Activated CD4-positive, alpha-beta memory T cell treated with anti-CD3 and anti-CD28 coated beads for 36 hours (primary cell): ENCODE measurements around the gene MROH7. TPM values are rescaled to one million over a fixed set of nuclear protein-coding genes. Genes with fewer than 3 reads are reported as not detected.

Experiments used
- CTCF ChIA-PET: fragments of 350-600 bp; sonication (Branson Sonifier 250); formaldehyde crosslinking; loops from one replicate; lab custom pipeline; 2021; ENCODE audit warnings: antibody characterized with exemption, inconsistent platforms; lab: Charles Lee
- POLR2A ChIA-PET: fragments of 350-600 bp; sonication (Branson Sonifier 250); formaldehyde crosslinking; loops from one replicate; lab custom pipeline; 2021; ENCODE audit warnings: antibody characterized with exemption; lab: Charles Lee
- DNase-seq: peaks from one replicate; pipeline ENCODE4 v3.0.0-alpha.2; 2020
- H3K27ac Mint-ChIP-seq: one replicate; pipeline ENCODE4 v1.8.0; 2021; ENCODE audit warnings: mixed read lengths
- H3K27me3 Mint-ChIP-seq: one replicate; pipeline ENCODE4 v1.8.0; 2021; ENCODE audit warnings: mixed read lengths
- H3K36me3 Mint-ChIP-seq: one replicate; pipeline ENCODE4 v1.8.0; 2021; ENCODE audit warnings: mixed read lengths
- H3K4me1 Mint-ChIP-seq: one replicate; pipeline ENCODE4 v1.8.0; 2021; ENCODE audit warnings: low read depth, mixed read lengths
- H3K4me3 Mint-ChIP-seq: one replicate; pipeline ENCODE4 v1.8.0; 2021; ENCODE audit warnings: mild to moderate bottlenecking, mixed read lengths
- H3K9me3 Mint-ChIP-seq: one replicate; pipeline ENCODE4 v1.8.0; 2021; ENCODE audit warnings: mixed read lengths
- intact Hi-C: fragments of 100-400 bp; cut with micrococcal nuclease; formaldehyde crosslinking; loops from one replicate; pipeline ENCODE4 v1.15.1; 2023
- total RNA-seq, 2 experiments: library from RNA; stranded (reverse); gene quantifications; one replicate each; pipeline ENCODE4 v1.2.3, GENCODE V29; 2021

Gene MROH7
- total RNA-seq, 2 experiments from 2014 or later, result 0.05 TPM; not detected in 1

DNA sequence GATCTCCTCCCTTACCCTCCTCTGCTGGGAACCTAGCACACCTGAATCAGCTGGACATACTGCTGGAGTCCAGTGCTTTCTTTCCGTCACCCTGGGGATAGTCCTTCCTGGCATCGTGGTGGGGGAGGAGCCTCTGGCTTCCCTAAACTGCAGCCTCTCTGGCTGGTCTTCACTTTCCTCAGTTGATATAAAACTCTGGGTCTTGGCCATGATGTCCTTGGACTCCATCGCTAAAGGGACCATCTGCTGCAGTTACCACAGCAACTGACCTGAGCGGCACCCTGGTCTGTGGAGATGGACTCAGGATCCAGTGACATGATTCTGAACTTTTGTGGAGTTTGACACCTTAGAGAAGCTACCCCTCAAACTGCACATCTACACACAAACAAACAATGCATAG is 99.9 kb downstream of the MROH7 start:
- peaks cover 41% of the 10 kb centered on the region for H3K36me3 Mint-ChIP-seq
- H3K27ac Mint-ChIP-seq, result no peak overlapping the region
- CTCF ChIA-PET, result no interaction called here
- H3K4me3 Mint-ChIP-seq, result no peak overlapping the region
- H3K27me3 Mint-ChIP-seq, result no peaks in the 10 kb centered on the region
- DNase-seq, result no peak
- no peaks in the 10 kb centered on the region for H3K4me1 Mint-ChIP-seq
- intact Hi-C loops, result no loop called here
- POLR2A ChIA-PET, result no interaction called here
- no peaks in the 10 kb centered on the region for H3K9me3 Mint-ChIP-seq

DNA sequence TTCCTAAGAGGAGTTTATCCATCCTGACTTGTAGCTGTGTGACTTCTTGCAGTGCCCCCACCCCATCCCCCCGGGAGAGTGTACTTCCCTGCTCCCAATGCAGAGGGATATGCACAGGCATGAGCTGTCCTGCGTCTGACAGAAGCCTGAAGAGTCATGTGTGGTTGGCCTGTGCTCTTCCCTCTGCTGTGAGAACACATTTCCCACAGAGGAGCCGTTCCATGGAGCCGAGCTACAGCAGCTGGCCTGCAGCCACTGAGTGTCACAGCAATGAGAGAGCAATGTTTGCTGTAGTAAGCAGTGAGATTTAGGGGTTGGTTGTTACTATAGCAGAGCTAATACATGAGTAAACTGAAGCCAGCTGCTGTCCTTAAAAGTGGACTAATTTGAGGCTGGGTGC is 100.7 kb downstream of the MROH7 start:
- ChIA-PET CTCF (no interaction called here), POLR2A (no interaction called here)
- H3K9me3 Mint-ChIP-seq, result no peaks in the 10 kb centered on the region
- H3K27ac Mint-ChIP-seq, result no peak overlapping the region
- no peaks in the 10 kb centered on the region for H3K27me3 Mint-ChIP-seq
- H3K4me1 Mint-ChIP-seq, result no peaks in the 10 kb centered on the region
- intact Hi-C loops, result no loop called here
- peaks cover 33% of the 10 kb centered on the region for H3K36me3 Mint-ChIP-seq
- H3K4me3 Mint-ChIP-seq, result no peak overlapping the region
- no peak for DNase-seq

GRCh38 chr1:54743416-54744226 is 102.0 kb downstream of the MROH7 start:
- Mint-ChIP-seq H3K27me3 (no peaks in the 10 kb centered on the region), H3K4me1 (no peaks in the 10 kb centered on the region), H3K27ac (no peak overlapping the region), H3K4me3 (no peak overlapping the region), H3K36me3 (peaks cover 25% of the 10 kb centered on the region), H3K9me3 (no peaks in the 10 kb centered on the region)
- no peak for DNase-seq
- ChIA-PET POLR2A (no interaction called here), CTCF (no interaction called here)
- intact Hi-C loops, result no loop called here

GRCh38 chr1:54744696-54745095 is 103.1 kb downstream of the MROH7 start:
- Mint-ChIP-seq H3K27ac (no peak overlapping the region), H3K4me3 (no peak overlapping the region), H3K4me1 (no peaks in the 10 kb centered on the region), H3K27me3 (no peaks in the 10 kb centered on the region), H3K36me3 (peaks cover 20% of the 10 kb centered on the region), H3K9me3 (no peaks in the 10 kb centered on the region)
- ChIA-PET CTCF (no interaction called here), POLR2A (interaction anchor here (0.6 kb wide), 1 partner anchor 506 kb away, joined by 3 read pairs; no protein-coding TSS in a partner anchor)
- intact Hi-C loops, result no loop called here
- DNase-seq, result no peak

DNA sequence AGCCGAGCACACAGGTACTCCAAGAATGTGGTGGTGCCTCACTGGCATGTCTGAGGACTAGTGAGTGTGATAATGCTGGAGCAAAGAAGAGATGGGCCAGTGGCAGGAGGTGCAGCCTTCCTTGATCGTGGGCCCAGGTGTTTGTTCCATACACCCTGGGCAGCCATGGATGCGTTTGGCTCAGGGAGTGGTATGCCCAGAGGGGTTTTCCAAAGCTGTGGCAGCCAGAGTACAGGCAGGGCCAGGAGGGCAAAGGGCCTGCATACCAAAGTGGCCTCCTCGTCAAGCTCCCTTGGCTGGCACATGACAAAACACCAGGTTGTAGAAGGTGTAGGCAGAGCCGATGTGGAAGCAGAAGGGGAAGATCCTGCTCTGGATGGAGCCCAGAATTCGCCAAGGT is 103.7 kb downstream of the MROH7 start:
- H3K9me3 Mint-ChIP-seq, result no peaks in the 10 kb centered on the region
- peaks cover 18% of the 10 kb centered on the region for H3K36me3 Mint-ChIP-seq
- POLR2A ChIA-PET, result no interaction called here
- CTCF ChIA-PET, result no interaction called here
- no peaks in the 10 kb centered on the region for H3K4me1 Mint-ChIP-seq
- no peak for DNase-seq
- no peaks in the 10 kb centered on the region for H3K27me3 Mint-ChIP-seq
- no peak overlapping the region for H3K4me3 Mint-ChIP-seq
- intact Hi-C loops, result no loop called here
- H3K27ac Mint-ChIP-seq, result no peak overlapping the region

- DNase-seq, result no peak
- intact Hi-C loops, result no loop called here
- ChIA-PET CTCF (no interaction called here), POLR2A (no interaction called here)
- peaks cover 15% of the 10 kb centered on the region for H3K36me3 Mint-ChIP-seq
- H3K9me3 Mint-ChIP-seq, result no peaks in the 10 kb centered on the region
- no peaks in the 10 kb centered on the region for H3K4me1 Mint-ChIP-seq
- no peak overlapping the region for H3K4me3 Mint-ChIP-seq
- H3K27me3 Mint-ChIP-seq, result no peaks in the 10 kb centered on the region
- no peak overlapping the region for H3K27ac Mint-ChIP-seq
These were observed 104.3 kb downstream of the MROH7 start for GRCh38 chr1:54745864-54746263.

GRCh38 chr1:54748094-54748835 is 106.7 kb downstream of the MROH7 start:
- Mint-ChIP-seq H3K4me1 (no peaks in the 10 kb centered on the region), H3K27me3 (no peaks in the 10 kb centered on the region), H3K27ac (no peak overlapping the region), H3K36me3 (no peaks in the 10 kb centered on the region), H3K4me3 (no peak overlapping the region), H3K9me3 (no peaks in the 10 kb centered on the region)
- no peak for DNase-seq
- intact Hi-C loops, result no loop called here
- ChIA-PET CTCF (no interaction called here), POLR2A (no interaction called here)

GRCh38 chr1:54750596-54750995 is 109.0 kb downstream of the MROH7 start:
- H3K4me1 Mint-ChIP-seq, result no peaks in the 10 kb centered on the region
- CTCF ChIA-PET, result interaction anchor here (1.2 kb wide), 1 partner anchor 39 kb away, joined by 3 read pairs; no protein-coding TSS in a partner anchor

DNA sequence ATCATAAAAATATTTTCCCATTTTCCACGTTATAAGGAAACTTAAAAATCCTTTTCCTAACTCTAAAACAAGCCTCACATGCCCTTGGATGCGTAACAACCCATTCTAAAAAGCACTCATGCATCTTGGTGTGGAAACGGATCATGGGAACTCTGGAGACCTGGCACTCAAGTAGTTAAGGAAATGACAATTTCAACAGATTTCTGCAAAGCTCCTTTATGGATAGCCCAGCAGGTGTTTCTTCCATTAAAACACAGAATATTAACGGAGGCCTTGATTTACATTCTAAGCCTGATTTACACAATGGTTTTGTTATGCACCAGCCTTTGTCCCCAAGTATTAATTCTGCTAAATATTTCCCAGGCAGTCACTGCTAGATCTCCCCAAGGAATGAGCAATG is 109.8 kb downstream of the MROH7 start:
- H3K9me3 Mint-ChIP-seq, result no peaks in the 10 kb centered on the region
- H3K4me1 Mint-ChIP-seq, result no peaks in the 10 kb centered on the region
- intact Hi-C loops, result no loop called here
- ChIA-PET POLR2A (no interaction called here), CTCF (interaction anchor here (1.2 kb wide), 1 partner anchor 38 kb away, joined by 3 read pairs; no protein-coding TSS in a partner anchor)
- no peak for DNase-seq
- H3K27me3 Mint-ChIP-seq, result no peaks in the 10 kb centered on the region
- H3K27ac Mint-ChIP-seq, result no peak overlapping the region
- H3K4me3 Mint-ChIP-seq, result no peak overlapping the region
- peaks cover 4% of the 10 kb centered on the region for H3K36me3 Mint-ChIP-seq

More at GRCh38 chr1:54750596-54750995, 109.0 kb downstream of the MROH7 start:
- Mint-ChIP-seq H3K36me3 (no peaks in the 10 kb centered on the region), H3K4me3 (no peak overlapping the region), H3K9me3 (no peaks in the 10 kb centered on the region), H3K27ac (no peak overlapping the region), H3K27me3 (no peaks in the 10 kb centered on the region)
- POLR2A ChIA-PET, result no interaction called here
- DNase-seq, result no peak
- intact Hi-C loops, result no loop called here

GRCh38 chr1:54754045-54754444 is 112.5 kb downstream of the MROH7 start:
- H3K36me3 Mint-ChIP-seq, result peaks cover 6% of the 10 kb centered on the region
- DNase-seq, result no peak
- ChIA-PET POLR2A (no interaction called here), CTCF (no interaction called here)
- H3K4me3 Mint-ChIP-seq, result no peak overlapping the region
- no peaks in the 10 kb centered on the region for H3K9me3 Mint-ChIP-seq
- H3K4me1 Mint-ChIP-seq, result no peaks in the 10 kb centered on the region
- intact Hi-C loops, result no loop called here
- H3K27ac Mint-ChIP-seq, result no peak overlapping the region
- no peaks in the 10 kb centered on the region for H3K27me3 Mint-ChIP-seq

DNA sequence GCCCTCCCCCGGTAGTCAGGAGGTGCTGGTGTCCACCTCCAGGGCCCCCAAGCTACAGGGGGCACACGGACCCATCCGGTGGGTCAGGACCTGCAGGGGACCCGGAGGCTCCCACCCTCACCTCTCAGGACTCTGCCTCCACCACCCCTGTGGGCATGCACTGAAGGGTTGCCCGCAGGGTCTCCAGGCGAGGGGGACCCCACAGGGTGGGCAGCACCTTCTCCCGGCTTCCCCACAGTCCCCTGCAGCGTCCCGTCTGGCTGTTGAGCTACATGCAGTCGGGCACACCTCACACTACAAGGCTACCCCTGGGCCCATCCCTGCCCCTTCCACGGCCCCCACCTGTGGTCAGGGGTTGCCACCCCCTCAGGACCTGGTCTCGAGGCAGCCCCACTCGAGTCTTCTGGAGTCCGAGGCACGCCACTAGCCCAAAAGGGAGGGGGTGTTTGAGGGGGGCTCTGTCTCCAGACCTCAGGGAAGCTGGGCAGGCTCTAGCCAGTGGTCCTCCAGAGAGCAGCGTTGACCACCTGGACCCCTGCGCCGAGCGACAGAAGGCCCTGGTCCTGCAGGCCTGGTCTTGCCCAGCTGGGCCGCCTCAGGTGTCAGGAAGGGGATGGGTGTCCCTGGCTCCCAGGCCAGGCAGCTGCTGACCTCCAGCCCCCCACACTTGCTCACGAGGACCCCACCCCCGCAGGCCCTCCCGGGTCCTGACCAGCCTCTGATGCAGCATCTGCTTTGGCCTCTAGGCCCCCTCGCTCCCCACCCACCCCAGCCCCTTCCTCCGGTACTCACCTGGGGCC is 113.1 kb downstream of the MROH7 start:
- Mint-ChIP-seq H3K27me3 (no peaks in the 10 kb centered on the region), H3K4me1 (no peaks in the 10 kb centered on the region), H3K27ac (no peak overlapping the region), H3K36me3 (peaks cover 6% of the 10 kb centered on the region), H3K9me3 (no peaks in the 10 kb centered on the region), H3K4me3 (no peak overlapping the region)
- DNase-seq, result no peak
- POLR2A ChIA-PET, result interaction anchor here (0.6 kb wide), 1 partner anchor 7 kb away, joined by 3 read pairs; no protein-coding TSS in a partner anchor
- intact Hi-C loops, result no loop called here
- CTCF ChIA-PET, result no interaction called here

DNA sequence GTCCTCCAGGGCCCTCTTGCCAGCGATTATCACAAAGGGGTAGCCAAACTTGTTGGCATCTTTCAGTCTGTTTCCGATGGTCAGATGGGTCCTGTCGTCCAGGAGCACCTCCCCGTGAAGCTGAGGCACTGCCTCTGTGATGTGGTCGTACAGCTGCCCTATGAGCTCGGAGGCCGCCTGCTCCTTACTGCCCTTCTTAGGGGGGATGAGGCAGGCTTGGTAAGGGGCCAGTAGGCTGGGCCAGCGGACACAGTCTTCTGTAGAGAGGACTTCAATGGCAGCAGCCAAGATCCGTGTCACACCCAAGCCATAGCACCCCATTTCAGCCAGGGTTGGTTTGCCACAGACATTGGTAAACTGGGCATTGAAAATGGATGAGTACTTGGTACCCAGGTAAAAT is 116.2 kb downstream of the MROH7 start:
- intact Hi-C loops, result no loop called here
- peaks cover 6% of the 10 kb centered on the region for H3K36me3 Mint-ChIP-seq
- H3K9me3 Mint-ChIP-seq, result no peaks in the 10 kb centered on the region
- H3K27ac Mint-ChIP-seq, result no peak overlapping the region
- no peak for DNase-seq
- CTCF ChIA-PET, result no interaction called here
- H3K4me1 Mint-ChIP-seq, result peaks cover under 1% of the 10 kb centered on the region
- H3K27me3 Mint-ChIP-seq, result no peaks in the 10 kb centered on the region
- no peak overlapping the region for H3K4me3 Mint-ChIP-seq
- POLR2A ChIA-PET, result no interaction called here
